Measurements from ENCODE around the gene KLHL7.

KLHL7 gene

GRCh38 chr7:23205577-23205908, 100.0 kb downstream of the KLHL7 start:
- Histone ChIP-seq H4K20me1 (ENCODE audit: insufficient read depth, low read length, poor library complexity, severe bottlenecking) (no peaks in the 10 kb centered on the region), H3K9me3 (ENCODE audit: insufficient read depth, low read depth, low read length) (no peaks in the 10 kb centered on the region), H3K9me2 (replicated peaks; ENCODE audit: low read depth, low read length) (no peaks in the 10 kb centered on the region), H3K4me3 (ENCODE audit: low read length, poor library complexity, severe bottlenecking) (no peak overlapping the region), H3K36me3 (ENCODE audit: insufficient read depth, low read length) (peaks cover 18% of the 10 kb centered on the region; the same call in 1 of the 2 replicates), H3K4me1 (ENCODE audit: insufficient read depth, low read length, poor library complexity, severe bottlenecking) (no peaks in the 10 kb centered on the region), H3K27me3 (ENCODE audit: insufficient read depth, low read length, poor library complexity, severe bottlenecking) (no peaks in the 10 kb centered on the region), H3K4me2 (ENCODE audit: low read depth, low read length, poor library complexity, severe bottlenecking) (no peak overlapping the region), H3K9ac (ENCODE audit: low read depth, low read length, poor library complexity, severe bottlenecking) (no peak overlapping the region), H3K79me2 (ENCODE audit: insufficient read depth, low read length) (no peaks in the 10 kb centered on the region), H2AFZ (ENCODE audit: low read length) (no peak overlapping the region), H3F3A (ENCODE audit: low read depth) (no peaks in the 10 kb centered on the region)
- TF ChIP-seq CTCF (conservative IDR thresholded peaks at IDR 0.05; ENCODE audit: low read length) (no peak), EZH2phosphoT487 (IDR thresholded peaks at IDR 0.05; ENCODE audit: borderline replicate concordance) (no peak)

- H3F3A ChIP-seq (ENCODE audit: low read depth) = no peaks in the 10 kb centered on the region
- H3K9me3 ChIP-seq (ENCODE audit: insufficient read depth, low read depth, low read length) = no peaks in the 10 kb centered on the region
- H3K79me2 ChIP-seq (ENCODE audit: insufficient read depth, low read length) = no peaks in the 10 kb centered on the region
- H3K4me1 ChIP-seq (ENCODE audit: insufficient read depth, low read length, poor library complexity, severe bottlenecking) = no peaks in the 10 kb centered on the region
- no peak overlapping the region for H2AFZ ChIP-seq (ENCODE audit: low read length)
- no peaks in the 10 kb centered on the region for H3K27me3 ChIP-seq (ENCODE audit: insufficient read depth, low read length, poor library complexity, severe bottlenecking)
- no peak overlapping the region for H3K4me3 ChIP-seq (ENCODE audit: low read length, poor library complexity, severe bottlenecking)
- no peak overlapping the region for H3K9ac ChIP-seq (ENCODE audit: low read depth, low read length, poor library complexity, severe bottlenecking)
- TF ChIP-seq CTCF (conservative IDR thresholded peaks at IDR 0.05; ENCODE audit: low read length) (no peak), EZH2phosphoT487 (IDR thresholded peaks at IDR 0.05; ENCODE audit: borderline replicate concordance) (no peak)
- no peaks in the 10 kb centered on the region for H4K20me1 ChIP-seq (ENCODE audit: insufficient read depth, low read length, poor library complexity, severe bottlenecking)
- H3K4me2 ChIP-seq (ENCODE audit: low read depth, low read length, poor library complexity, severe bottlenecking) = no peak overlapping the region
- no peaks in the 10 kb centered on the region for H3K9me2 ChIP-seq (replicated peaks; ENCODE audit: low read depth, low read length)
- H3K36me3 ChIP-seq (ENCODE audit: insufficient read depth, low read length) = peaks cover 12% of the 10 kb centered on the region; the same call in 1 of the 2 replicates
Observed at GRCh38 chr7:23205909-23206767, 100.6 kb downstream of the KLHL7 start.

- Histone ChIP-seq H3F3A (ENCODE audit: low read depth) (no peaks in the 10 kb centered on the region), H3K9me2 (replicated peaks; ENCODE audit: low read depth, low read length) (no peaks in the 10 kb centered on the region), H3K4me2 (ENCODE audit: low read depth, low read length, poor library complexity, severe bottlenecking) (no peak overlapping the region), H3K79me2 (ENCODE audit: insufficient read depth, low read length) (no peaks in the 10 kb centered on the region), H3K27me3 (ENCODE audit: insufficient read depth, low read length, poor library complexity, severe bottlenecking) (no peaks in the 10 kb centered on the region), H3K9me3 (ENCODE audit: insufficient read depth, low read depth, low read length) (no peaks in the 10 kb centered on the region), H4K20me1 (ENCODE audit: insufficient read depth, low read length, poor library complexity, severe bottlenecking) (no peaks in the 10 kb centered on the region), H3K9ac (ENCODE audit: low read depth, low read length, poor library complexity, severe bottlenecking) (no peak overlapping the region), H3K4me1 (ENCODE audit: insufficient read depth, low read length, poor library complexity, severe bottlenecking) (no peaks in the 10 kb centered on the region), H3K4me3 (ENCODE audit: low read length, poor library complexity, severe bottlenecking) (no peak overlapping the region), H2AFZ (ENCODE audit: low read length) (no peak overlapping the region), H3K36me3 (ENCODE audit: insufficient read depth, low read length) (peaks cover 5% of the 10 kb centered on the region; the same call in 1 of the 2 replicates)
- TF ChIP-seq CTCF (conservative IDR thresholded peaks at IDR 0.05; ENCODE audit: low read length) = no peak
- no peak for TF ChIP-seq EZH2phosphoT487 (IDR thresholded peaks at IDR 0.05; ENCODE audit: borderline replicate concordance)
Observed at GRCh38 chr7:23207021-23207420, 101.4 kb downstream of the KLHL7 start.

Measured in Loucy (cell line).